Measurements from ENCODE around the gene MACROD2.

MACROD2 gene

GRCh38 chr20:14284443-14284842 is 289.1 kb downstream of the MACROD2 start:
- no peak for DNase-seq

GRCh38 chr20:14288341-14289330 is 293.3 kb downstream of the MACROD2 start:
- no peak for DNase-seq

- DNase-seq, result no peak
These were observed 296.2 kb downstream of the MACROD2 start for GRCh38 chr20:14291502-14291901.

GRCh38 chr20:14295238-14295637 is 299.9 kb downstream of the MACROD2 start:
- no peak for DNase-seq

- no peak for DNase-seq
These were observed 300.5 kb downstream of the MACROD2 start for GRCh38 chr20:14295770-14296309.

GRCh38 chr20:14299831-14300230 is 304.5 kb downstream of the MACROD2 start:
- no peak for DNase-seq

- no peak for DNase-seq
These were observed 307.8 kb downstream of the MACROD2 start for GRCh38 chr20:14303106-14303505.

- DNase-seq, result no peak
These were observed 308.3 kb downstream of the MACROD2 start for GRCh38 chr20:14303651-14304050.

GRCh38 chr20:14304472-14304871 is 309.2 kb downstream of the MACROD2 start:
- DNase-seq, result no peak

- DNase-seq, result no peak
These were observed 312.6 kb downstream of the MACROD2 start for GRCh38 chr20:14307956-14308355.

GRCh38 chr20:14310977-14311627 is 315.8 kb downstream of the MACROD2 start:
- DNase-seq, result no peak

- no peak for DNase-seq
These were observed 316.7 kb downstream of the MACROD2 start for GRCh38 chr20:14312001-14312400.

- no peak for DNase-seq
These were observed 318.2 kb downstream of the MACROD2 start for GRCh38 chr20:14313341-14314020.

- DNase-seq, result no peak
These were observed 324.4 kb downstream of the MACROD2 start for GRCh38 chr20:14319704-14320103.

- no peak for DNase-seq
These were observed 336.3 kb downstream of the MACROD2 start for GRCh38 chr20:14331646-14332045.

GRCh38 chr20:14332866-14333265 is 337.6 kb downstream of the MACROD2 start:
- no peak for DNase-seq

GRCh38 chr20:14333721-14334120 is 338.4 kb downstream of the MACROD2 start:
- no peak for DNase-seq

GRCh38 chr20:14334306-14334930 is 339.1 kb downstream of the MACROD2 start:
- no peak for DNase-seq

- no peak for DNase-seq
These were observed 339.7 kb downstream of the MACROD2 start for GRCh38 chr20:14335052-14335451.

GRCh38 chr20:14336686-14337085 is 341.4 kb downstream of the MACROD2 start:
- DNase-seq, result no peak

- no peak for DNase-seq
These were observed 342.3 kb downstream of the MACROD2 start, which contains the start of gene FLRT3 for GRCh38 chr20:14337400-14338171. Gene FLRT3 (minus strand): TSS chr20:14337612. CDS start chr20:14327506, 10,106 bp downstream.

GRCh38 chr20:14341801-14342200 is 346.5 kb downstream of the MACROD2 start:
- DNase-seq, result no peak

Data from effector CD8-positive, alpha-beta T cell (primary cell).